ENCODE data around the gene SAMM50.

DNA sequence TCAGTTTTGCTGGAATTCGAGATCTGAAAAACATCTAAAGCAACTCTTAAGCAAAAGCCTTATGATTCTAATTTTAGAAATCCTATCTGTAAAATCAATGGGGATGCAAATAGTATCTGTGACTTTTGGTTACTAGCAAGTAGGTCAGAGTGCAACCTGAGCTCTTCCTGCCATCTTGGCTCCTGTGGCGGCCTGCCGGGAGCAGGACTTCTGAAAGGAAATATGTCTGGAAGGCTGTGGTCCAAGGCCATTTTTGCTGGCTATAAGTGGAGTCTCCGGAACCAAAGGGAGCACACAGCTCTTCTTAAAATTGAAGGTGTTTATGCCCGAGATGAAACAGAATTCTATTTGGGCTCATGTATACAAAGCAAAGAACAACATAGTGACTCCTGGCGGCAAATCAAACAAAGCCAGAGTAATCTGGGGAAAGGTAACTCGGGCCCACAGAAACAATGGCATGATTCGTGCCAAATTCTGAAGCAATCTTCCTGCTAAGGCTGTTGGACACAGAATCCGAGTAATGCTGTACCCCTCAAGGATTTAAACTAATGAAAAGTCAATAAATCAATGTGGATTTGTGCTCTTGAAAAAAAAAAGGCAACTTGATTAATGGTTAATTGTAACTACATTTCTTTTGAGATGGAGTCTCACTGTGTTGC, 1.7 kb downstream of the SAMM50 start:
- TF ChIP-seq, protein P1, sequence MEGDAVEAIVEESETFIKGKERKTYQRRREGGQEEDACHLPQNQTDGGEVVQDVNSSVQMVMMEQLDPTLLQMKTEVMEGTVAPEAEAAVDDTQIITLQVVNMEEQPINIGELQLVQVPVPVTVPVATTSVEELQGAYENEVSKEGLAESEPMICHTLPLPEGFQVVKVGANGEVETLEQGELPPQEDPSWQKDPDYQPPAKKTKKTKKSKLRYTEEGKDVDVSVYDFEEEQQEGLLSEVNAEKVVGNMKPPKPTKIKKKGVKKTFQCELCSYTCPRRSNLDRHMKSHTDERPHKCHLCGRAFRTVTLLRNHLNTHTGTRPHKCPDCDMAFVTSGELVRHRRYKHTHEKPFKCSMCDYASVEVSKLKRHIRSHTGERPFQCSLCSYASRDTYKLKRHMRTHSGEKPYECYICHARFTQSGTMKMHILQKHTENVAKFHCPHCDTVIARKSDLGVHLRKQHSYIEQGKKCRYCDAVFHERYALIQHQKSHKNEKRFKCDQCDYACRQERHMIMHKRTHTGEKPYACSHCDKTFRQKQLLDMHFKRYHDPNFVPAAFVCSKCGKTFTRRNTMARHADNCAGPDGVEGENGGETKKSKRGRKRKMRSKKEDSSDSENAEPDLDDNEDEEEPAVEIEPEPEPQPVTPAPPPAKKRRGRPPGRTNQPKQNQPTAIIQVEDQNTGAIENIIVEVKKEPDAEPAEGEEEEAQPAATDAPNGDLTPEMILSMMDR (IDR thresholded peaks at IDR 0.05; ENCODE audit: insufficient read depth, low read length, poor library complexity, severe bottlenecking), result no peak
- TF ChIP-seq EZH2phosphoT487 (conservative IDR thresholded peaks at IDR 0.05; ENCODE audit: low read length), result no peak

All from SU-DHL-6 (cell line).